Measurements from ENCODE around the gene KCNJ2.

KCNJ2 gene

GRCh38 chr17:70206361-70207010, 37.2 kb downstream of the KCNJ2 start:
- DNase-seq = no peak

GRCh38 chr17:70207184-70207583, 37.9 kb downstream of the KCNJ2 start:
- no peak for DNase-seq

GRCh38 chr17:70208080-70208794, 38.9 kb downstream of the KCNJ2 start:
- no peak for DNase-seq

GRCh38 chr17:70208825-70209555, 39.7 kb downstream of the KCNJ2 start:
- no peak for DNase-seq

- DNase-seq = no peak
Measured at GRCh38 chr17:70215656-70216055, 46.3 kb downstream of the KCNJ2 start.

- DNase-seq = no peak
Measured at GRCh38 chr17:70217571-70217970, 48.2 kb downstream of the KCNJ2 start.

- no peak for DNase-seq
Measured at GRCh38 chr17:70225276-70225675, 55.9 kb downstream of the KCNJ2 start.

All from stimulated activated CD4-positive, alpha-beta T cell treated with anti-CD3 and anti-CD28 coated beads, Interleukin-2, amount 100 ng/mL, for 24 hours (primary cell).